Measurements from ENCODE around the gene FAM184A.

- TF ChIP-seq, protein P1, sequence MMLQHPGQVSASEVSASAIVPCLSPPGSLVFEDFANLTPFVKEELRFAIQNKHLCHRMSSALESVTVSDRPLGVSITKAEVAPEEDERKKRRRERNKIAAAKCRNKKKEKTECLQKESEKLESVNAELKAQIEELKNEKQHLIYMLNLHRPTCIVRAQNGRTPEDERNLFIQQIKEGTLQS (IDR thresholded peaks at IDR 0.05; ENCODE audit: borderline replicate concordance, extremely low read depth, low read depth, low read length), result no peak
- TF ChIP-seq SIN3A (IDR thresholded peaks at IDR 0.05; ENCODE audit: low read depth, low read length), result no peak
- no peak for TF ChIP-seq TBL1XR1 (IDR thresholded peaks at IDR 0.05; ENCODE audit: low read depth, low read length)
- TF ChIP-seq MLLT1 (IDR thresholded peaks at IDR 0.05), result no peak
- TF ChIP-seq JUND (IDR thresholded peaks at IDR 0.05; ENCODE audit: low read depth, low read length), result no peak
- TF ChIP-seq CREB1 (IDR thresholded peaks at IDR 0.05; ENCODE audit: low read depth), result no peak
- no peak for TF ChIP-seq SUZ12 (IDR thresholded peaks at IDR 0.05; ENCODE audit: unreplicated experiment)
- TF ChIP-seq, protein P2, sequence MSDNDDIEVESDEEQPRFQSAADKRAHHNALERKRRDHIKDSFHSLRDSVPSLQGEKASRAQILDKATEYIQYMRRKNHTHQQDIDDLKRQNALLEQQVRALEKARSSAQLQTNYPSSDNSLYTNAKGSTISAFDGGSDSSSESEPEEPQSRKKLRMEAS (IDR thresholded peaks at IDR 0.05; ENCODE audit: low read depth, low read length), result no peak
- TF ChIP-seq KDM1A (IDR thresholded peaks at IDR 0.05; ENCODE audit: borderline replicate concordance), result no peak
- TF ChIP-seq CHD2 (IDR thresholded peaks at IDR 0.05; ENCODE audit: borderline replicate concordance, low read depth, low read length), result no peak
- no peak for TF ChIP-seq EP300 (IDR thresholded peaks at IDR 0.05; ENCODE audit: borderline replicate concordance in 1 of 2, control insufficient read depth in 1 of 2, low read depth in 2 of 2, low read length in 2 of 2)
These were observed 13.1 kb downstream of the FAM184A start for GRCh38 chr6:119065382-119065781.

All from GM12878 (cell line).